ENCODE measurements around the gene SIRT4.
"Not testable (repeated sequence)": the region's sequence is repeated elsewhere in the genome, so short reads cannot be mapped to it uniquely, and the experiment has no call there.

Gene SIRT4

DNA sequence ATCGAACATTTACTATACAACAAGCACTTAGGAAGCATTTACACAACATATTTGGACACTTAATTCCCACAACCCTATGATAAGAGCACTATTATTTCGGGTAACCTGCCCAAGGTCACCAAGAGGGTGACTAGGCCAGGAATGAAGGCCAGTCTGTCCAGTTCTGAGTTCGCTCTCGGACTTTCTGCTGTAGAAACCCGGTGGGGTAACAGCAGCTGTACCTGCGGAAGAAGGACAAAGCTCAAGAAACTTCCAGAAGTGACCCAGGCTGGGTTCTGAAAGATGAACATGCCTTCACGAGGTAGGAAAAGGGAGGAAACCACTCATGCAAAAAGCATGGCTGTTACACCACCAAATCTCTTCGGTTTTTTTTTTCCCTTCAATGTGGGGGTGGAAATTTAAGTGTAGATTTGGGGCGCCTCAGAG lies 14.7 kb downstream of the SIRT4 start:
- H3K36me3 Mint-ChIP-seq, result no peaks in the 10 kb centered on the region
- peaks cover 13% of the 10 kb centered on the region for H3K4me1 Mint-ChIP-seq (ENCODE audit: low read depth)
- peak overlapping the region; percentile 92 for H3K4me3 Mint-ChIP-seq
- H3K27me3 Mint-ChIP-seq, result no peaks in the 10 kb centered on the region
- H3K9me3 Mint-ChIP-seq (ENCODE audit: low read depth), result no peaks in the 10 kb centered on the region
- H3K27ac Mint-ChIP-seq, result peak overlapping the region; percentile 95

DNA sequence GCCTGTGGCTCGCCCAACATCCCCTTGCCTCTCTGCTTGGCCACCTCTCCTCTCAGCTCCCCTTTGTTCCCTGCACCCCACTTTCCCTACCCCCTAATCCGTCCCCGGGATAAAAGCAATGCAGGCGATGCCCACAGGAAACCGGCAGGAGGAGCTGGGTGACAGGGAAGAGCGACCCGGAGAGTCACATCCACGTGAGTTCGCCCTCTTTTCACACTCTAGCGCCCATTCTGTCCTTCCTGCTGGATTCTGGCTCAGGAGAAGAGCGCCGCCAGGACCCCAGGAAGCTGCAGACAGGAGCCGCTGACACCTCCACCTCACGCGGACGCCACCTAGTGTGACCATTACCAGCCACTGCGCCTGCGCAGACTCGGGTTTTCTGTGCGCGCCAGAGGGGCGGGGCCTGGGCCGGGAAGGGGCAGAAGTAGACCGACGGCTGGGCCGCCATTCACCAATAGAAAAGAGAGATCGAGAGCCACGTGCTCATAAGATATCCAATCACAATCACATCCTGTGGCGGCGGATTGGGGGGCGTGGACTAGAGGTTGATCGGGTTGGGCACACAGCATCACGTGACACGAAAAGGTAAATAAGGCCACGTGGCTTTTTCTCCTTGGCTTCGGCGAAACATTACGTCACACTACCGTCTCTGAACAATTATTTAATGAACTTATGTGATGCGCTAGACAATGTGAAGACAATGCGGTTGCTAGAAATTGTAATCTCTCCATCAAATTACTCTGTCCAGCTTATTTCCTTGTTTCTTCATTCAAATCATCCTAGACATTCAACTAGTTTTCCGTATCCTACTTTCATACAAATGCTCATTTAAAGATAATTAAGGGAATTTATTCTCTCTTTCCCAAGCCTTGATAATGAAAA lies 15.3 kb downstream of the SIRT4 start:
- Mint-ChIP-seq H3K9me3 (ENCODE audit: low read depth) (no peaks in the 10 kb centered on the region), H3K4me3 (peak overlapping the region; percentile 92), H3K27me3 (no peaks in the 10 kb centered on the region), H3K4me1 (ENCODE audit: low read depth) (peaks cover 13% of the 10 kb centered on the region), H3K27ac (peak overlapping the region; percentile 95), H3K36me3 (no peaks in the 10 kb centered on the region)

DNA sequence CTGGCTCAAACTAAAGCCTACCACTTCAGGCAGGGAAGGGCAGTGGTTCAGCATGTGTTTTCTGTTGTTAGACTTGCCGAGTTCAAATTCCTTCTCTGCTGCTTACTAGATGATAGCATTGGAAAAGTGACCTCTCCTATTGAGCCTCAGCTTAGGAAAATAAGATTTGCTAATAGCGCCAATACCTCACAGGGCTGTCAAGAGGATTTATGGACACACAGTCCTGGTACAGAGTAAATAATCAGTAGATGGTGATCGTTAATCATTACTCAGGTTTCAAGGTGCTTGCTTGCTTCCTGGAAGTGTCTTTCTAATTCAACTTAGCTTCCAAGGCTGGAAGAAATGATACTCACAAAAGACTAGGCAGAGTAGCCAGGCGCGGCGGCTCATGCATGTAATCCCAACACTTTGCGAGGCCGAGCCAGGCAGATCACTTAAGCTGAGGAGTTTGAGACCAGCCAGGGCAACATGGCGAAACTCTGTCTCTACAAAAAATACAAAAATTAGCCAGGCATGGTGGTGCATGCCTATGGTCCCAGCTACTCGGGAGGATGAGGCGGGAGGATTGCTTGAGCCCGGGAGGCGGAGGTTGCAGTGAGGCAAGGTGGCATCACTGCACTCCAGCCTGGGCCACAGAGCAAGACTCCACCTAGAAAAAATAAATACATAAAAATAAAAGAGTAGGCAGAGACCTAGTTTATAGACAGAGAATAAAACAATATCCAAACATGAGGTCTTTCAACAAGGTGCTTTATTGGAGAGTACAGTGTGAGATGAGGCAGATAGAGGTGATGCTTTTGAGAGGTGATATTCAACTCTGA lies 19.5 kb downstream of the SIRT4 start:
- peaks cover 19% of the 10 kb centered on the region for H3K4me1 Mint-ChIP-seq (ENCODE audit: low read depth)
- H3K9me3 Mint-ChIP-seq (ENCODE audit: low read depth), result no peaks in the 10 kb centered on the region
- no peak overlapping the region for H3K27ac Mint-ChIP-seq
- no peaks in the 10 kb centered on the region for H3K27me3 Mint-ChIP-seq
- no peak overlapping the region for H3K4me3 Mint-ChIP-seq
- H3K36me3 Mint-ChIP-seq, result no peaks in the 10 kb centered on the region

DNA sequence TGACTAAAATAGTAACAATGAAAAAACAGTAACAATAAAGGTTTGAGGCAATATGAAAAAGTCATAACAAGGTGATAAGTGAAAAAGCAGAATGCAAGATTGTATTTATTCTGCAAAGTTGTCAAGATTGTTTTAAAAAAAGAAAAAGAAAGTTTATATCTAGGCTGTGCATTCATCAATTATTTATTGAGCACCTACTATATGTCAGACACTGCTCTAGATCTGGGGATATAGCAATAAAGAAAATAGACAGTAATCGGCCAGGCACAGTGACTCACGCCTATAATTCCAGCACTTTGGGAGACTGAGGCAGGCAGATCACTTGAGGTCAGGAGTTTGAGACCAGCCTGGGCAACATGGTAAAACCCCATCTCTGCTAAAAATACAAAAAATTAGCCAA lies 21.7 kb downstream of the SIRT4 start:
- no peaks in the 10 kb centered on the region for H3K36me3 Mint-ChIP-seq
- no peak overlapping the region for H3K27ac Mint-ChIP-seq
- H3K4me3 Mint-ChIP-seq, result no peak overlapping the region
- H3K9me3 Mint-ChIP-seq (ENCODE audit: low read depth), result no peaks in the 10 kb centered on the region
- peaks cover 6% of the 10 kb centered on the region for H3K4me1 Mint-ChIP-seq (ENCODE audit: low read depth)
- no peaks in the 10 kb centered on the region for H3K27me3 Mint-ChIP-seq

DNA sequence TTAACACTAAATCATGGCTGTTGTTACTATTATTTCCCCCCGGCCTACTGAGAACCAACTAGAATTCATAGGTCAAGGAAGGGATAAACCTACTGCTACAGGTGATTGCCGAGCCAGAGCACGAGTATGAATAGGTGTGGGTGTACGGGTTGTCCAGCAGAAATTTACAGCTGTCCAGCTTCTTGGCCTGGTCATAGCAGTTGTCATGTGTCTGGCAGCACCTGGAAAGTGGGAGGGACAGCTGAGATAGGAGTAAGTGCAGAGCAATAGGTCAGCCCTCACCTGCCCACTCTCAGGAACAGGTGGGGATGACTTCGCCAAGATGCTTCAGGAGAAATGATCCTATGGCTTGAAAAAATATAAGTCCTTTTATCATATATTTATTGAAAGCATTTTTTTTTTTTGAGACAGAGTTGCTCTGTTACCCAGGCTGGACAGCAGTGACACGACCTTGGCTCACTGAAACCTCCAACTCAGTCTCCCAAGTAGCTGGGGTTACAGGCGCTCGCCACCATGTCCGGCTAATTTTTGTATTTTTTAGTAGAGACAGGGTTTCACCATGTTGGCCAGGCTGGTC lies 22.8 kb downstream of the SIRT4 start:
- Mint-ChIP-seq H3K9me3 (ENCODE audit: low read depth) (no peaks in the 10 kb centered on the region), H3K4me3 (peak overlapping the region; percentile 84), H3K4me1 (ENCODE audit: low read depth) (peaks cover 6% of the 10 kb centered on the region), H3K27ac (no peak overlapping the region), H3K36me3 (no peaks in the 10 kb centered on the region), H3K27me3 (no peaks in the 10 kb centered on the region)

DNA sequence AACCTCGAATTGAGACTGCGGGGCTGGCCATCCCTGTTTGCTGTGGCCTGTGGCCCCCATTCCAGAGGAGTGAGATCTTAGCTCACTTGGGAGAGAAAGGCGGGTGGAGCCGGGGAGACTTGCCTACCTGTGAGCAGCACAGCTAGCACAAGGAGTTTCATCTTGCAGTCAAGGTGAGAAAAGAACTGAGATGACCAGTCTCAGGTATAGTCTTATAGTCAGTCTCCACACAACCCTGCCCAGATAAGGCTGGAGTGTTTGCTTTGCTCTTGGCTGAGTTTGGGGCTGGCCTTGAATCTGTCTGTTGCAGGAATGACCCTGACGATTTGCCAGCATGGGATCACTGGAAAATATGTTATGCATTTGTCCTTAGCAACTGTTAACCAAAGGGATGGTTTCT lies 25.5 kb downstream of the SIRT4 start, which contains the start of gene PLA2G1B:
PLA2G1B (minus strand) TSS at position 187 of the 400 bp plus-strand sequence; CDS start at position 161, 26 bp downstream.
- Mint-ChIP-seq H3K36me3 (no peaks in the 10 kb centered on the region), H3K9me3 (ENCODE audit: low read depth) (no peaks in the 10 kb centered on the region), H3K4me1 (ENCODE audit: low read depth) (peaks cover 6% of the 10 kb centered on the region), H3K27me3 (no peaks in the 10 kb centered on the region), H3K4me3 (no peak within 1 kb of the TSS), H3K27ac (no peak within 1 kb of the TSS)

DNA sequence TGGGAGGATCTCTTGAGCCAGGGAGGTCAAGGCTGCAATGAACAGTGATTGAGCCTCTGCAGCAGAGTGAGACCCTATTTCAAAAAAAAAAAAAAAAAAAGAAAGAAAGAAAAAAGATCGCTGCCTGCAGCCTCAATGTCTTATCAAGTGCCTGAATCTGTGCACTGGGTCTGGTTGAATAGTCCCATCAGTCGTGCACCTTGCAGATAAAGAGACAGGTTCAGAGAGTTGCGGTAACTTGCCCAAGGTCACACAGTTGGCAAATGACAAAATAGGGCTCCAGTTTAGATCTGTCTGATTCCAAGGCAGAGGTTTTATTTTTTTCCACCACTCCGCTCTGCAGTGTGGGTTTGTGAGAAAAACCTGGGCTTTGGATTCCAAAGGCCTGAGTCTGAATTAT lies 26.1 kb downstream of the SIRT4 start:
- Mint-ChIP-seq H3K4me1 (ENCODE audit: low read depth) (peaks cover 6% of the 10 kb centered on the region), H3K4me3 (no peak overlapping the region), H3K36me3 (no peaks in the 10 kb centered on the region), H3K27me3 (no peaks in the 10 kb centered on the region), H3K27ac (no peak overlapping the region), H3K9me3 (ENCODE audit: low read depth) (no peaks in the 10 kb centered on the region)

DNA sequence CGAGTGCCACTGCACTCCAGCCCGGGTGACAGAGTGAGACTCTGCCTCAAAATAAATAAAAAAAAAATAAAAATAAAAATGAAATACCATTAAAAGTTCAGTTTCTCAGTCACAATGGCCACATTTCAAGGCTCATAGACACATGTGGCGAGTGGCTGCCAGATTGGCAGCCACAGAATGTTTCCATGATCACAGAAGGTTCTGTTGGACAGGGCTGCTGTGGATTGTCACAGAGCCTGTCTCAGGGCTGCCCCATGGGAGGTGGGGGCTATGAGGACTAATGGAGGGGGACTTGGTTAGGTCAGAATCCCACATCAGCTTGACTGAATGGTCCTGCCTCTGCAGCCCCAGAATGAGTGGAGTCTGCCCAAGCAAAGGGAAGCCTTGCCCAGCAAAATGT lies 29.3 kb downstream of the SIRT4 start:
- H3K36me3 Mint-ChIP-seq, result peaks cover under 1% of the 10 kb centered on the region
- no peak overlapping the region for H3K27ac Mint-ChIP-seq
- no peak overlapping the region for H3K4me3 Mint-ChIP-seq
- no peaks in the 10 kb centered on the region for H3K27me3 Mint-ChIP-seq
- peaks cover 4% of the 10 kb centered on the region for H3K9me3 Mint-ChIP-seq (ENCODE audit: low read depth)
- H3K4me1 Mint-ChIP-seq (ENCODE audit: low read depth), result no peaks in the 10 kb centered on the region

DNA sequence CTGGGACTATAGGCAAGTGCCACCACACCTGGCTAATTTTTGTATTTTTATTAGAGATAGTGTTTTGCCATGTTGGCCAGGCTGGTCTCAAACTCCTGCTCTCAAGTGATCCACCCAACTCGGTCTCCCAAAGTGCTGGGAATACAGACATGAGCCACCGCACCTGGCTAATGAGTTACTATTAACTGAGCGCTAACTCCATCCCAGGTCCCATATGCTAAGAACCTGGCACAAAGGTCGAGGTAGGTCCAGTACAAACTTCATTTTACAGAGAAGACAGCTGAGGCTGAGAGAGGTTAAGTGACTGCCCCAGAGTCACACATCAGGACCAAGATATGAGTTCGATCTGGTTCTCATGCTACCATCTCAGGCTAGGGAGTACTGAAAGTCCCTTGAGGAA lies 29.9 kb downstream of the SIRT4 start:
- Mint-ChIP-seq H3K36me3 (peaks cover 4% of the 10 kb centered on the region), H3K4me1 (ENCODE audit: low read depth) (no peaks in the 10 kb centered on the region), H3K4me3 (no peak overlapping the region), H3K9me3 (ENCODE audit: low read depth) (peaks cover 4% of the 10 kb centered on the region), H3K27me3 (no peaks in the 10 kb centered on the region), H3K27ac (no peak overlapping the region)

DNA sequence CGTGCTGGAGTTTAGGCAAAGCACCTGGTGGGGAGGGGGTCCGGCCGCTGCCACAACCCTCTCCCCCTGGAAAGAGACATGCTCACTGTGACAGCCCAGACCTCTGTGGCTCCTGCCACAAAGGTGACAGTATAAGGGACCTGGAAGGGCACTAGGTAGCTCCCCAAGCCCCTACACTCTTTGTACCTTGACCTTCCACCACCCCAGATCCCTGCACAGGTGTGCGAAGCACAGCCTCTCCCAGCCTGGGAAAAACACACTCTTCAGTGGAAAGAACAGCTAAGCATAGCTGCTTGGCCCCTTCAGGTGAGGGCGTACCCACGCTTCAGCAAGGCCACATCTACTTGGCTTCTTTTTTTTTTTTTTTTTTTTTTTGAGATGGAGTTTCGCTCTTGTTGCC lies 30.4 kb downstream of the SIRT4 start:
- H3K27ac Mint-ChIP-seq, result no peak overlapping the region
- H3K36me3 Mint-ChIP-seq, result peaks cover 7% of the 10 kb centered on the region
- H3K4me3 Mint-ChIP-seq, result no peak overlapping the region
- peaks cover 7% of the 10 kb centered on the region for H3K9me3 Mint-ChIP-seq (ENCODE audit: low read depth)
- H3K4me1 Mint-ChIP-seq (ENCODE audit: low read depth), result no peaks in the 10 kb centered on the region
- H3K27me3 Mint-ChIP-seq, result no peaks in the 10 kb centered on the region

DNA sequence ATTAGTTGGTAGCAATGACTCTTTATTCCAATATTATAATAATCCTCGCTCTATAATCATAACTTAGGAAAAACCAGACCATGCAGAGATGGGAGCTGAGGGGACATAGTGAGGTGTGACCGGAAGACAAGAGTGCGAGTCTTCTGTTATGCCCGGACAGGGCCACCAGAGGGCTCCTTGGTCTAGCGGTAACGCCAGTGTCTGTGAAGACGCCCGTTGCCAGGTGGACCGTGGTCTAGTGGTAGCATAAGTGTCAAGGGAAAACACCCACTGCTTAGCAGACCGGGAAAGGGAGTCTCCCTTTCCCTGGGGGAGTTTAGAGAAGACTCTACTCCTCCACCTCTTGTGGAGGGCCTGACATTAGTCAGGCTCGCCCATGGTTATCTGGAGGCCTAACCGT lies 33.3 kb downstream of the SIRT4 start:
- H3K4me1 Mint-ChIP-seq (ENCODE audit: low read depth); H3K27me3 Mint-ChIP-seq; H3K27ac Mint-ChIP-seq; H3K4me3 Mint-ChIP-seq: not testable (repeated sequence)
- Mint-ChIP-seq H3K9me3 (ENCODE audit: low read depth) (peaks cover 13% of the 10 kb centered on the region), H3K36me3 (peaks cover 13% of the 10 kb centered on the region)

DNA sequence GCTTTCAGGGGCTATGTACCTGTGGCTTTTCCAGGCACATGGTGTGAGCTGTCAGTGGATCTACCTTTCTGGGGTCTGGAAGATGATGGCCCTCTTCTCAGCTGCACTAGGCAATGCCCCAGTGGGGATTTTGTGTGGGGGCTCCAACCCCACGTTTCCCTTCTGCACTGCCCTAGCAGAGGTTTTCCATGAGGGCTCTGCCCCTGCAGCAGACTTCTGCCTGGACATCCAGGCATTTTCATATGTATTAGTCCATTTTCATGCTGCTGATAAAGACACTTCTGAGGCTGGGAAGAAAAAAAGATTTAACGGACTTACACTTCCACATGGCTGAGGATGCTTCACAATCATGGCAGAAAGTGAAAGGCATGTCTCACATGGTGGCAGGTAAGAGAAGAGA lies 34.3 kb downstream of the SIRT4 start:
- H3K36me3 Mint-ChIP-seq, result peaks cover 13% of the 10 kb centered on the region
- H3K27ac Mint-ChIP-seq; H3K27me3 Mint-ChIP-seq; H3K4me1 Mint-ChIP-seq (ENCODE audit: low read depth); H3K4me3 Mint-ChIP-seq: not testable (repeated sequence)
- peaks cover 13% of the 10 kb centered on the region for H3K9me3 Mint-ChIP-seq (ENCODE audit: low read depth)

DNA sequence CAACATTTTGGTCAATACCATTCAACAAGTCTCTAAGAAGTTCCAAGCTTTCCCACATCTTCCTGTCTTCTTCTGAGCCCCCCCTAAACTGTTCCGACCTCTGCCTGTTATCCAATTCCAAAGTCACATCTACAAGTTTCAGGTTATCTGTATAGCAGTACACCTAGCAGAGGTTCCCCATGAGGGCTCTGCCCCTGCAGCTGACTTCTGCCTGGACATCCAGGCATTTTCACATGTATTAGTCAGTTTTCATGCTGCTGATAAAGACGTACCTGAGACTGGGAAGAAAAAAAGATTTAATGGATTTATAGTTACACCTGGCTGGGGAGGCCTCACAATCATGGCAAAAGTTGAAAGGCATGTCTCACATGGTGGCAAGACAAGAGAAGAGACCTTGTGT lies 35.6 kb downstream of the SIRT4 start:
- no peaks in the 10 kb centered on the region for H3K27me3 Mint-ChIP-seq
- H3K4me3 Mint-ChIP-seq, result no peak overlapping the region
- H3K4me1 Mint-ChIP-seq (ENCODE audit: low read depth), result no peaks in the 10 kb centered on the region
- H3K27ac Mint-ChIP-seq, result no peak overlapping the region
- H3K36me3 Mint-ChIP-seq, result peaks cover 13% of the 10 kb centered on the region
- H3K9me3 Mint-ChIP-seq (ENCODE audit: low read depth), result peaks cover 13% of the 10 kb centered on the region

DNA sequence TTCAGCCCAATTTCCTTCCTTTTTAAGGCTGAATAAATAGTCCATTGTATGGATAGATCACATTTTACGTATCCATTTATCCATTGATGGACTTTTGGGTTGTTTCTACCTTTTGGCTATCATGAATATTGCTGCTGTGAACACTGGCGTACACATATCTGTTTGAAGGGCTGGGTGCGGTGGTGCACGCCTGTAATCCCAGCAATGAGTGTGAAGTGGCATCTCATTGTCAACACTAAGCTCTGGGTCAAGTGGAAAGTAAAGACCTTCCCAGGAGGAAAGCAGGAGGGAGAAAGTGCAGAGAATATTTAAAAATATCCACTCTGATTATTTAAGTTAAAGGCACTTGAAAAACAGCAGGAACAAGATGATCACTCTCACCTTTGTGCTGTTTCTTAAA lies 37.1 kb downstream of the SIRT4 start:
- Mint-ChIP-seq H3K27me3 (no peaks in the 10 kb centered on the region), H3K9me3 (ENCODE audit: low read depth) (peaks cover 13% of the 10 kb centered on the region), H3K27ac (no peak overlapping the region), H3K4me1 (ENCODE audit: low read depth) (no peaks in the 10 kb centered on the region), H3K4me3 (no peak overlapping the region), H3K36me3 (peaks cover 13% of the 10 kb centered on the region)
